Testis (tissue), 2 donors: ENCODE data around the gene EEF2.

Source experiments
- POLR2A ChIP-seq: fragments of 450-650 bp; IDR thresholded peaks from one replicate; pipeline ENCODE4 v1.6.1; 2017; ENCODE audit warnings: antibody characterized with exemption, mild to moderate bottlenecking, moderate library complexity
- TF ChIP-seq, protein P1 (sequence below), 3 experiments: fragments of 450-650 bp in 2 of 3; fragments of 200-600 bp in 1 of 3; sonication (generic) in 1 of 3; IDR thresholded peaks; one replicate each; pipeline ENCODE4 v1.5.1; 2016 to 2019; ENCODE audit warnings: antibody characterized with exemption in 3 of 3, mild to moderate bottlenecking in 2 of 3, moderate library complexity in 1 of 3

DNA sequence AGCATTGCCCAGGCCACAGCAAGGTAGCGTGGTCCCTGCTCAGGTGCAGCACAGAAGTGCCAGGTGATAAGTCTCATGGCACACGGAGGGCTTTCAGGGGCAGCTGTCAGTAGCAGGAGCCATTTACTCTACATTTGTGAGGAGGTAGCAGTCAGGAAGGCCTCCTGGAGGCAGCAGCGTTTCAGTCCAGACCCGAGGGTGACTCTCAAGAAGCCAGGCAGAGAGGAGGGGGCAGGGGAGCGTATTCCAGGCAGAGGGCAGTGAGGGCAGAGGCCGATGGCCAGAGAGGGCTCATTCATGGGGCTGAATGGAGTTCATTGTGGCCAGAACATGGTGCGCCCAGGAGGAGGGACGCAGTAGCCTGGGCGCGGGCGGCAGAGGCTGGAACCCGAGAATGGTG is 31.2 kb upstream of the EEF2 start:
- TF ChIP-seq, protein P1, sequence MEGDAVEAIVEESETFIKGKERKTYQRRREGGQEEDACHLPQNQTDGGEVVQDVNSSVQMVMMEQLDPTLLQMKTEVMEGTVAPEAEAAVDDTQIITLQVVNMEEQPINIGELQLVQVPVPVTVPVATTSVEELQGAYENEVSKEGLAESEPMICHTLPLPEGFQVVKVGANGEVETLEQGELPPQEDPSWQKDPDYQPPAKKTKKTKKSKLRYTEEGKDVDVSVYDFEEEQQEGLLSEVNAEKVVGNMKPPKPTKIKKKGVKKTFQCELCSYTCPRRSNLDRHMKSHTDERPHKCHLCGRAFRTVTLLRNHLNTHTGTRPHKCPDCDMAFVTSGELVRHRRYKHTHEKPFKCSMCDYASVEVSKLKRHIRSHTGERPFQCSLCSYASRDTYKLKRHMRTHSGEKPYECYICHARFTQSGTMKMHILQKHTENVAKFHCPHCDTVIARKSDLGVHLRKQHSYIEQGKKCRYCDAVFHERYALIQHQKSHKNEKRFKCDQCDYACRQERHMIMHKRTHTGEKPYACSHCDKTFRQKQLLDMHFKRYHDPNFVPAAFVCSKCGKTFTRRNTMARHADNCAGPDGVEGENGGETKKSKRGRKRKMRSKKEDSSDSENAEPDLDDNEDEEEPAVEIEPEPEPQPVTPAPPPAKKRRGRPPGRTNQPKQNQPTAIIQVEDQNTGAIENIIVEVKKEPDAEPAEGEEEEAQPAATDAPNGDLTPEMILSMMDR (IDR thresholded peaks at IDR 0.05), result no peak
- no peak for TF ChIP-seq POLR2A
